Endothelial cell of hepatic sinusoid (primary cell): ENCODE measurements around the gene CCDC9.
"Not testable (repeated sequence)": the region's sequence is repeated elsewhere in the genome, so short reads cannot be mapped to it uniquely, and the experiment has no call there.

ENCODE experiments used
- in situ Hi-C: cut with HindIII; loops from 2 replicates; pipeline ENCODE4 v1.10.0; 2017; ENCODE audit warnings: low sequenced_read_pairs

The CCDC9 gene

GRCh38 chr19:47231215-47232054 is 24.9 kb upstream of the CCDC9 start:
- in situ Hi-C loops: no loop called here

GRCh38 chr19:47232422-47233211 is 23.7 kb upstream of the CCDC9 start:
- in situ Hi-C loops: no loop called here

GRCh38 chr19:47236072-47236675 is 20.2 kb upstream of the CCDC9 start:
- in situ Hi-C loops: no loop called here

GRCh38 chr19:47239152-47239551 is 17.2 kb upstream of the CCDC9 start:
- in situ Hi-C loops: no loop called here

GRCh38 chr19:47239610-47240296 is 16.6 kb upstream of the CCDC9 start:
- in situ Hi-C loops: no loop called here

GRCh38 chr19:47240556-47240955 is 15.8 kb upstream of the CCDC9 start:
- in situ Hi-C loops: no loop called here

GRCh38 chr19:47240996-47241918 is 15.1 kb upstream of the CCDC9 start:
- in situ Hi-C loops: no loop called here

GRCh38 chr19:47241919-47242577 is 14.3 kb upstream of the CCDC9 start:
- in situ Hi-C loops: no loop called here

- in situ Hi-C loops: no loop called here
Measured at GRCh38 chr19:47243364-47243775, 13.0 kb upstream of the CCDC9 start.

GRCh38 chr19:47243776-47244547 is 12.4 kb upstream of the CCDC9 start:
- in situ Hi-C loops: no loop called here

- in situ Hi-C loops: no loop called here
Measured at GRCh38 chr19:47247308-47247990, 8.9 kb upstream of the CCDC9 start.

- in situ Hi-C loops: not testable (repeated sequence)
Measured at GRCh38 chr19:47253016-47253415, 3.3 kb upstream of the CCDC9 start.

GRCh38 chr19:47253467-47253881 is 2.9 kb upstream of the CCDC9 start:
- in situ Hi-C loops: no loop called here

GRCh38 chr19:47253970-47254369 is 2.4 kb upstream of the CCDC9 start:
- in situ Hi-C loops: no loop called here

GRCh38 chr19:47256693-47257410 is 527 bp downstream of the CCDC9 start:
- in situ Hi-C loops: no loop called here

- in situ Hi-C loops: no loop called here
Measured at GRCh38 chr19:47257411-47258169, 1.3 kb downstream of the CCDC9 start.

- in situ Hi-C loops: no loop called here
Measured at GRCh38 chr19:47258434-47258833, 2.1 kb downstream of the CCDC9 start.
